MCF 10A (cell line): ENCODE data around the gene GALNT13. TPM values are rescaled to one million over a fixed set of nuclear protein-coding genes. Genes with fewer than 3 reads are reported as not detected.

Experiments
- BruUV-seq: library from RNA; stranded (reverse); fragments of 400-500 nt; replicated peaks from 2 replicates; lab custom pipeline; 2021; lab: Mats Ljungman, UMichigan
- CTCF ChIA-PET: fragments of 300-600 bp; sonication (Branson Sonifier 250); formaldehyde crosslinking; extraction: SDS; loops from one replicate; lab custom pipeline; 2021; ENCODE audit warnings: antibody characterized with exemption, inconsistent platforms; lab: Yijun Ruan, JAX
- POLR2A ChIA-PET: fragments of 300-600, 350-650 bp; sonication (Branson Sonifier 250); formaldehyde crosslinking; extraction: SDS; loops from one replicate; lab custom pipeline; 2020; ENCODE audit warnings: antibody characterized with exemption, inconsistent platforms; lab: Yijun Ruan, JAX
- DNase-seq: peaks from one replicate; pipeline ENCODE4 v3.0.0-alpha.2; 2018; ENCODE audit not compliant: unreplicated experiment
- H3K27ac Mint-ChIP-seq: one replicate; pipeline ENCODE4 v1.8.0; 2022; ENCODE audit warnings: mild to moderate bottlenecking, low read depth, mixed read lengths; ENCODE audit not compliant: unreplicated experiment
- H3K27me3 Mint-ChIP-seq: one replicate; pipeline ENCODE4 v1.8.0; 2022; ENCODE audit warnings: mixed read lengths; ENCODE audit not compliant: insufficient read depth, unreplicated experiment
- H3K36me3 Mint-ChIP-seq: one replicate; pipeline ENCODE4 v1.8.0; 2022; ENCODE audit warnings: mild to moderate bottlenecking, moderate library complexity, mixed read lengths; ENCODE audit not compliant: insufficient read depth, unreplicated experiment
- H3K4me1 Mint-ChIP-seq: one replicate; pipeline ENCODE4 v1.8.0; 2022; ENCODE audit warnings: mixed read lengths; ENCODE audit not compliant: insufficient read depth, unreplicated experiment
- H3K4me3 Mint-ChIP-seq: one replicate; pipeline ENCODE4 v1.8.0; 2022; ENCODE audit warnings: mild to moderate bottlenecking, moderate library complexity, mixed read lengths; ENCODE audit not compliant: unreplicated experiment
- H3K9me3 Mint-ChIP-seq: one replicate; pipeline ENCODE4 v1.8.0; 2022; ENCODE audit warnings: mixed read lengths; ENCODE audit not compliant: unreplicated experiment
- intact Hi-C: fragments of 100-400 bp; cut with micrococcal nuclease; formaldehyde crosslinking; loops from 2 replicates; pipeline ENCODE4 v1.14.1; 2022
- total RNA-seq: library from RNA; stranded (reverse); gene quantifications from 2 replicates; pipeline ENCODE4 v1.2.3, GENCODE V29; 2022
- TF ChIP-seq, protein P1 (sequence below): fragments of 200-600 bp; IDR thresholded peaks from one replicate; pipeline ENCODE4 v1.8.0; 2022; ENCODE audit warnings: antibody characterized with exemption, mild to moderate bottlenecking; ENCODE audit not compliant: unreplicated experiment

Gene GALNT13
- total RNA-seq, 1 experiment from 2014 or later = 0.54 TPM

GRCh38 chr2:154452471-154452870 lies 580.7 kb downstream of the GALNT13 start:
- Mint-ChIP-seq H3K36me3 (no peaks in the 10 kb centered on the region), H3K27me3 (peaks cover 74% of the 10 kb centered on the region), H3K9me3 (no peaks in the 10 kb centered on the region), H3K27ac (no peak overlapping the region), H3K4me1 (no peaks in the 10 kb centered on the region), H3K4me3 (no peak overlapping the region)
- CTCF ChIA-PET = interaction anchor here (0.7 to 1.4 kb wide), 4 partner anchors 90 to 857 kb away, joined by 3 to 5 read pairs (median 4); no protein-coding TSS in a partner anchor
- TF ChIP-seq, protein P1, sequence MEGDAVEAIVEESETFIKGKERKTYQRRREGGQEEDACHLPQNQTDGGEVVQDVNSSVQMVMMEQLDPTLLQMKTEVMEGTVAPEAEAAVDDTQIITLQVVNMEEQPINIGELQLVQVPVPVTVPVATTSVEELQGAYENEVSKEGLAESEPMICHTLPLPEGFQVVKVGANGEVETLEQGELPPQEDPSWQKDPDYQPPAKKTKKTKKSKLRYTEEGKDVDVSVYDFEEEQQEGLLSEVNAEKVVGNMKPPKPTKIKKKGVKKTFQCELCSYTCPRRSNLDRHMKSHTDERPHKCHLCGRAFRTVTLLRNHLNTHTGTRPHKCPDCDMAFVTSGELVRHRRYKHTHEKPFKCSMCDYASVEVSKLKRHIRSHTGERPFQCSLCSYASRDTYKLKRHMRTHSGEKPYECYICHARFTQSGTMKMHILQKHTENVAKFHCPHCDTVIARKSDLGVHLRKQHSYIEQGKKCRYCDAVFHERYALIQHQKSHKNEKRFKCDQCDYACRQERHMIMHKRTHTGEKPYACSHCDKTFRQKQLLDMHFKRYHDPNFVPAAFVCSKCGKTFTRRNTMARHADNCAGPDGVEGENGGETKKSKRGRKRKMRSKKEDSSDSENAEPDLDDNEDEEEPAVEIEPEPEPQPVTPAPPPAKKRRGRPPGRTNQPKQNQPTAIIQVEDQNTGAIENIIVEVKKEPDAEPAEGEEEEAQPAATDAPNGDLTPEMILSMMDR = no peak
- DNase-seq = no peak
- POLR2A ChIA-PET = interaction anchor here (1.2 kb wide), 1 partner anchor 858 kb away, joined by 4 read pairs; no protein-coding TSS in a partner anchor
- intact Hi-C loops = loop anchor here (2.0 to 10.0 kb wide), 2 partner anchors 172 to 858 kb away; no protein-coding TSS in a partner anchor
- BruUV-seq = no TSS peak

- Mint-ChIP-seq H3K4me1 (no peaks in the 10 kb centered on the region), H3K27ac (no peak overlapping the region), H3K4me3 (no peak overlapping the region), H3K9me3 (no peaks in the 10 kb centered on the region), H3K27me3 (peaks cover 74% of the 10 kb centered on the region), H3K36me3 (no peaks in the 10 kb centered on the region)
- TF ChIP-seq, protein P1 = peak; percentile 37
- intact Hi-C loops = loop anchor here (2.0 to 10.0 kb wide), 2 partner anchors 172 to 858 kb away; no protein-coding TSS in a partner anchor
- ChIA-PET POLR2A (interaction anchor here (1.2 kb wide), 1 partner anchor 858 kb away, joined by 4 read pairs; no protein-coding TSS in a partner anchor), CTCF (interaction anchor here (0.6 to 1.4 kb wide), 10 partner anchors 15 to 1529 kb away, joined by 3 to 5 read pairs (median 4); no protein-coding TSS in a partner anchor)
- peak; percentile 33 for DNase-seq
- BruUV-seq = no TSS peak
Observed at GRCh38 chr2:154452906-154453493, 581.3 kb downstream of the GALNT13 start.

DNA sequence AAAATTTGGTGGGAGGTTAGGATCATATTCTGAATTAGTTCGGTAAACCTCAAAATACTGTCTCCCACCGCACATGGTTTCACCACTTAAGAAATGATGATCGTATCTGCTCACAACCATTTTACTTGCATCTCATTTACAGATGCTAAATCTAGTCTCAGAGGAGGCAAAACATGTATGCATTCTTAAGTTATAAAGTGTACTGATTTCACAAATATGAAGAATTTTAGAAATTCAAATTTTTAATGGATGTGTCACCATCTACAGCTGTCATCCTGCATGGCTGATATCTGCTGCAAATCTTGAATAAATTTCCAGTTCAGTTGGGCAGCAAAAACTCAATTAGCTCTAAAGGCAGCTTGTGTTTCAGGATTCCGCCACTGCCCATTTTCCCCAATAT lies 583.4 kb downstream of the GALNT13 start:
- TF ChIP-seq, protein P1 = no peak
- Mint-ChIP-seq H3K4me1 (no peaks in the 10 kb centered on the region), H3K36me3 (no peaks in the 10 kb centered on the region), H3K9me3 (no peaks in the 10 kb centered on the region), H3K27ac (no peak overlapping the region), H3K4me3 (no peak overlapping the region), H3K27me3 (peaks cover 76% of the 10 kb centered on the region)
- ChIA-PET POLR2A (no interaction called here), CTCF (interaction anchor here (0.6 to 0.8 kb wide), 2 partner anchors 24 to 220 kb away, joined by 4 read pairs; no protein-coding TSS in a partner anchor)
- intact Hi-C loops = loop anchor here (10.0 kb wide), 1 partner anchor 170 kb away; no protein-coding TSS in a partner anchor
- no TSS peak for BruUV-seq
- DNase-seq = no peak

DNA sequence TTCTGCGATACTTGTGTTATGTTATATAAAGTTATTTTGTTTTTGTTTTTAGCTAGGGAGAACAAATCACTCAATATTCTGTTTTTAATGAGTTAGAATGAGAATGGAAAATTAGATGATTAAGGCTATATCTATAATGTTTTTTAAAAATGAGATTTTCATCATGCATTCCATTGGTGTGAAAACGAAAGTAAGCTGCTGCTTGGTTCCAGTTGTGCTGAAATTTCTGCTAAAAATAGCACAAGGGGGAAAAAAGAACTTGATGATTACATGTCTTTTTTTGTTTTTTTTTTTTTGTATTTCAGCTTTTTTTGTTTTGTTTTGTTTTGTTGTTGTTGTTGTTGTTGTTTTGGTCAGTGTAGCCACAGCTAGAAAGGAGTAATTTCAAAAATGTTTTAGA lies 584.1 kb downstream of the GALNT13 start:
- intact Hi-C loops = loop anchor here (10.0 kb wide), 1 partner anchor 169 kb away; no protein-coding TSS in a partner anchor
- ChIA-PET CTCF (interaction anchor here (0.6 to 0.7 kb wide), 2 partner anchors 41 to 547 kb away, joined by 4 to 6 read pairs; no protein-coding TSS in a partner anchor), POLR2A (no interaction called here)
- no peak overlapping the region for H3K27ac Mint-ChIP-seq
- peak overlapping the region; percentile 54 for H3K4me3 Mint-ChIP-seq
- BruUV-seq = no TSS peak
- H3K27me3 Mint-ChIP-seq = peaks cover 71% of the 10 kb centered on the region
- H3K9me3 Mint-ChIP-seq = no peaks in the 10 kb centered on the region
- no peak for DNase-seq
- H3K36me3 Mint-ChIP-seq = no peaks in the 10 kb centered on the region
- TF ChIP-seq, protein P1 = no peak
- no peaks in the 10 kb centered on the region for H3K4me1 Mint-ChIP-seq
